ENCODE data around the gene TBX4.
"Not testable (repeated sequence)": the region's sequence is repeated elsewhere in the genome, so short reads cannot be mapped to it uniquely, and the experiment has no call there.

TBX4 gene

GRCh38 chr17:61527441-61527840, 75.2 kb downstream of the TBX4 start:
- DNase-seq (ENCODE audit: low read depth) = not testable (repeated sequence)

GRCh38 chr17:61528171-61528570, 75.9 kb downstream of the TBX4 start:
- DNase-seq (ENCODE audit: low read depth) = no peak

GRCh38 chr17:61531223-61531622, 79.0 kb downstream of the TBX4 start:
- DNase-seq (ENCODE audit: low read depth) = no peak

- no peak for DNase-seq (ENCODE audit: low read depth)
These were observed 80.6 kb downstream of the TBX4 start for GRCh38 chr17:61532826-61533225.

GRCh38 chr17:61533797-61534196, 81.6 kb downstream of the TBX4 start:
- DNase-seq (ENCODE audit: low read depth) = no peak

GRCh38 chr17:61534414-61534813, 82.2 kb downstream of the TBX4 start:
- no peak for DNase-seq (ENCODE audit: low read depth)

Data from stimulated activated CD8-positive, alpha-beta memory T cell treated with anti-CD3 and anti-CD28 coated beads, Interleukin-4, amount 100 ng/mL, for 24 hours (primary cell).